H1 (cell line): ENCODE data around the gene TSPAN33. TPM values are rescaled to one million over a fixed set of nuclear protein-coding genes. Genes with fewer than 3 reads are reported as not detected.

Experiments used
- CBX8 ChIP-seq: fragments of 300-800, 300-1000 bp; sonication (generic); IDR thresholded peaks from 2 replicates; pipeline ENCODE4 v1.7.1; 2016; ENCODE audit warnings: low read depth, low read length, borderline replicate concordance
- CREB1 ChIP-seq: IDR thresholded peaks from 2 replicates; pipeline ENCODE4 v1.6.1; 2012; ENCODE audit warnings: inconsistent platforms
- POLR2A ChIP-seq, 2 experiments: IDR thresholded peaks; 1 replicate in 1 of 2; 2 replicates in 1 of 2; pipeline ENCODE4 v1.6.1; 2011; ENCODE audit warnings: low read depth in 2 of 2, low read length in 2 of 2, mild to moderate bottlenecking in 2 of 2; ENCODE audit errors: control extremely low read depth in 1 of 2
- SP1 ChIP-seq: IDR thresholded peaks from 2 replicates; pipeline ENCODE4 v1.6.1; 2011; ENCODE audit warnings: low read depth, low read length
- polyA plus RNA-seq, 7 experiments: library from polyadenylated mRNA; depleted of rRNA in 3 of 7; stranded (reverse) in 5 of 7; unstranded in 2 of 7; fragments of >200 nt in 5 of 7; fragments of 200-250 nt in 2 of 7; gene quantifications; 1 replicate in 5 of 7; 2 replicates in 1 of 7; 4 replicates in 1 of 7; pipeline versions ENCODE4 v1.2.1 to v1.2.3, GENCODE V29; 2011 to 2013; ENCODE audit warnings: missing spikeins in 2 of 7, mixed read lengths in 2 of 7
- total RNA-seq: library from RNA; stranded (reverse); fragmentation: NEBNext Ultra II Directional; extraction: Animal tissue kit (Norgen Biotek cat#: 25700); gene quantifications from 2 replicates; pipeline ENCODE4 v1.2.1, GENCODE V29; 2021
- TF ChIP-seq, protein P1 (sequence below): fragments of 300-600 bp; sonication (generic); IDR thresholded peaks from 2 replicates; pipeline ENCODE4 v1.7.1; 2012; ENCODE audit warnings: low read length, moderate library complexity, mild to moderate bottlenecking, inconsistent platforms; ENCODE audit not compliant: insufficient replicate concordance

Gene TSPAN33
- total and polyA plus RNA-seq, 2 of the 8 experiments (the other 6 are each of a cell fraction or from before 2014, with no cell fraction given): 42.8 to 47.1 TPM

DNA sequence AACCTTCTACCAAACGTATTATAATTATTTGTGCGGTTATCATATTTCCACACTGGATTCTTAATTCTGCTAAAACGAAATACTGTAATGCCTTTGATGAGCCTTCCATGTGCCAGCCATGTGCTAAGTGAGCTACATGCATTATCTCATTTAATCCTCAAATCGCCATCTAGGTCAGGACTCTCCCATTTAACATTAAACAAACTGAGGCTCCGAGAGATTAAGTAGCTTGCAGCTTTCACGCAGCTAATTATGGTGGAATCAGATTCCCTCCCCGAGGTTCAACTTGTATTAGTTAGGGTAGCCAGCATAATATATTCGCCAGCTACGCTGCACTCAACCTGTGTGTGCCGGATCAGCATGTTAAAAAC, 798 bp upstream of the TSPAN33 start (continued):
- TF ChIP-seq, protein P1, sequence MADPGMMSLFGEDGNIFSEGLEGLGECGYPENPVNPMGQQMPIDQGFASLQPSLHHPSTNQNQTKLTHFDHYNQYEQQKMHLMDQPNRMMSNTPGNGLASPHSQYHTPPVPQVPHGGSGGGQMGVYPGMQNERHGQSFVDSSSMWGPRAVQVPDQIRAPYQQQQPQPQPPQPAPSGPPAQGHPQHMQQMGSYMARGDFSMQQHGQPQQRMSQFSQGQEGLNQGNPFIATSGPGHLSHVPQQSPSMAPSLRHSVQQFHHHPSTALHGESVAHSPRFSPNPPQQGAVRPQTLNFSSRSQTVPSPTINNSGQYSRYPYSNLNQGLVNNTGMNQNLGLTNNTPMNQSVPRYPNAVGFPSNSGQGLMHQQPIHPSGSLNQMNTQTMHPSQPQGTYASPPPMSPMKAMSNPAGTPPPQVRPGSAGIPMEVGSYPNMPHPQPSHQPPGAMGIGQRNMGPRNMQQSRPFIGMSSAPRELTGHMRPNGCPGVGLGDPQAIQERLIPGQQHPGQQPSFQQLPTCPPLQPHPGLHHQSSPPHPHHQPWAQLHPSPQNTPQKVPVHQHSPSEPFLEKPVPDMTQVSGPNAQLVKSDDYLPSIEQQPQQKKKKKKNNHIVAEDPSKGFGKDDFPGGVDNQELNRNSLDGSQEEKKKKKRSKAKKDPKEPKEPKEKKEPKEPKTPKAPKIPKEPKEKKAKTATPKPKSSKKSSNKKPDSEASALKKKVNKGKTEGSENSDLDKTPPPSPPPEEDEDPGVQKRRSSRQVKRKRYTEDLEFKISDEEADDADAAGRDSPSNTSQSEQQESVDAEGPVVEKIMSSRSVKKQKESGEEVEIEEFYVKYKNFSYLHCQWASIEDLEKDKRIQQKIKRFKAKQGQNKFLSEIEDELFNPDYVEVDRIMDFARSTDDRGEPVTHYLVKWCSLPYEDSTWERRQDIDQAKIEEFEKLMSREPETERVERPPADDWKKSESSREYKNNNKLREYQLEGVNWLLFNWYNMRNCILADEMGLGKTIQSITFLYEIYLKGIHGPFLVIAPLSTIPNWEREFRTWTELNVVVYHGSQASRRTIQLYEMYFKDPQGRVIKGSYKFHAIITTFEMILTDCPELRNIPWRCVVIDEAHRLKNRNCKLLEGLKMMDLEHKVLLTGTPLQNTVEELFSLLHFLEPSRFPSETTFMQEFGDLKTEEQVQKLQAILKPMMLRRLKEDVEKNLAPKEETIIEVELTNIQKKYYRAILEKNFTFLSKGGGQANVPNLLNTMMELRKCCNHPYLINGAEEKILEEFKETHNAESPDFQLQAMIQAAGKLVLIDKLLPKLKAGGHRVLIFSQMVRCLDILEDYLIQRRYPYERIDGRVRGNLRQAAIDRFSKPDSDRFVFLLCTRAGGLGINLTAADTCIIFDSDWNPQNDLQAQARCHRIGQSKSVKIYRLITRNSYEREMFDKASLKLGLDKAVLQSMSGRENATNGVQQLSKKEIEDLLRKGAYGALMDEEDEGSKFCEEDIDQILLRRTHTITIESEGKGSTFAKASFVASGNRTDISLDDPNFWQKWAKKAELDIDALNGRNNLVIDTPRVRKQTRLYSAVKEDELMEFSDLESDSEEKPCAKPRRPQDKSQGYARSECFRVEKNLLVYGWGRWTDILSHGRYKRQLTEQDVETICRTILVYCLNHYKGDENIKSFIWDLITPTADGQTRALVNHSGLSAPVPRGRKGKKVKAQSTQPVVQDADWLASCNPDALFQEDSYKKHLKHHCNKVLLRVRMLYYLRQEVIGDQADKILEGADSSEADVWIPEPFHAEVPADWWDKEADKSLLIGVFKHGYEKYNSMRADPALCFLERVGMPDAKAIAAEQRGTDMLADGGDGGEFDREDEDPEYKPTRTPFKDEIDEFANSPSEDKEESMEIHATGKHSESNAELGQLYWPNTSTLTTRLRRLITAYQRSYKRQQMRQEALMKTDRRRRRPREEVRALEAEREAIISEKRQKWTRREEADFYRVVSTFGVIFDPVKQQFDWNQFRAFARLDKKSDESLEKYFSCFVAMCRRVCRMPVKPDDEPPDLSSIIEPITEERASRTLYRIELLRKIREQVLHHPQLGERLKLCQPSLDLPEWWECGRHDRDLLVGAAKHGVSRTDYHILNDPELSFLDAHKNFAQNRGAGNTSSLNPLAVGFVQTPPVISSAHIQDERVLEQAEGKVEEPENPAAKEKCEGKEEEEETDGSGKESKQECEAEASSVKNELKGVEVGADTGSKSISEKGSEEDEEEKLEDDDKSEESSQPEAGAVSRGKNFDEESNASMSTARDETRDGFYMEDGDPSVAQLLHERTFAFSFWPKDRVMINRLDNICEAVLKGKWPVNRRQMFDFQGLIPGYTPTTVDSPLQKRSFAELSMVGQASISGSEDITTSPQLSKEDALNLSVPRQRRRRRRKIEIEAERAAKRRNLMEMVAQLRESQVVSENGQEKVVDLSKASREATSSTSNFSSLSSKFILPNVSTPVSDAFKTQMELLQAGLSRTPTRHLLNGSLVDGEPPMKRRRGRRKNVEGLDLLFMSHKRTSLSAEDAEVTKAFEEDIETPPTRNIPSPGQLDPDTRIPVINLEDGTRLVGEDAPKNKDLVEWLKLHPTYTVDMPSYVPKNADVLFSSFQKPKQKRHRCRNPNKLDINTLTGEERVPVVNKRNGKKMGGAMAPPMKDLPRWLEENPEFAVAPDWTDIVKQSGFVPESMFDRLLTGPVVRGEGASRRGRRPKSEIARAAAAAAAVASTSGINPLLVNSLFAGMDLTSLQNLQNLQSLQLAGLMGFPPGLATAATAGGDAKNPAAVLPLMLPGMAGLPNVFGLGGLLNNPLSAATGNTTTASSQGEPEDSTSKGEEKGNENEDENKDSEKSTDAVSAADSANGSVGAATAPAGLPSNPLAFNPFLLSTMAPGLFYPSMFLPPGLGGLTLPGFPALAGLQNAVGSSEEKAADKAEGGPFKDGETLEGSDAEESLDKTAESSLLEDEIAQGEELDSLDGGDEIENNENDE: no peak
- TF ChIP-seq CREB1 (no peak), SP1 (no peak), POLR2A (IDR thresholded peaks at IDR 0.05; ENCODE audit: control extremely low read depth in 1 of 2, low read depth in 2 of 2, low read length in 2 of 2) (no peak), CBX8 (no peak)
